ENCODE results near the gene KCNMB4.

DNA sequence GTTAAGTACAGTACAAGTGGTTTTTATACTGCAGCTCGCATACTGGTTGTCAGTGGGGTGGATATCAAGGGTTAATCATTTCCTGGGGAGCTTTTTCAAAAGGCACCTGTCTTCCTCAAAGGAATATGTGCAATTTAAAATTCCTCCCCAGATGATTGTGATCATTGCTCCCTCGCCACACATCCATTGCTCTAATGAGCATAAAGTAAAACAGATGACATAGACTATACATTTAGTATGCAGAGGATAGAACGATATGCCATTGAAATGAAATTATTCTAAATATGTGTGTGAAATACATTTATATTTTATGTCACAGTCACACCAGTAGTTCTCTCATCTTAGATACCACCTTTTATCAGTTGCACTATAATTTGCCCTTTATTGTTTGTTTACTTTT lies 36.4 kb upstream of the KCNMB4 start:
- TF ChIP-seq, protein P1, sequence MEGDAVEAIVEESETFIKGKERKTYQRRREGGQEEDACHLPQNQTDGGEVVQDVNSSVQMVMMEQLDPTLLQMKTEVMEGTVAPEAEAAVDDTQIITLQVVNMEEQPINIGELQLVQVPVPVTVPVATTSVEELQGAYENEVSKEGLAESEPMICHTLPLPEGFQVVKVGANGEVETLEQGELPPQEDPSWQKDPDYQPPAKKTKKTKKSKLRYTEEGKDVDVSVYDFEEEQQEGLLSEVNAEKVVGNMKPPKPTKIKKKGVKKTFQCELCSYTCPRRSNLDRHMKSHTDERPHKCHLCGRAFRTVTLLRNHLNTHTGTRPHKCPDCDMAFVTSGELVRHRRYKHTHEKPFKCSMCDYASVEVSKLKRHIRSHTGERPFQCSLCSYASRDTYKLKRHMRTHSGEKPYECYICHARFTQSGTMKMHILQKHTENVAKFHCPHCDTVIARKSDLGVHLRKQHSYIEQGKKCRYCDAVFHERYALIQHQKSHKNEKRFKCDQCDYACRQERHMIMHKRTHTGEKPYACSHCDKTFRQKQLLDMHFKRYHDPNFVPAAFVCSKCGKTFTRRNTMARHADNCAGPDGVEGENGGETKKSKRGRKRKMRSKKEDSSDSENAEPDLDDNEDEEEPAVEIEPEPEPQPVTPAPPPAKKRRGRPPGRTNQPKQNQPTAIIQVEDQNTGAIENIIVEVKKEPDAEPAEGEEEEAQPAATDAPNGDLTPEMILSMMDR (conservative IDR thresholded peaks at IDR 0.05; ENCODE audit: low read depth, low read length) = no peak
- TF ChIP-seq EZH2 (IDR thresholded peaks at IDR 0.05; ENCODE audit: low read length, unreplicated experiment) = no peak
- TF ChIP-seq EZH2phosphoT487 (IDR thresholded peaks at IDR 0.05; ENCODE audit: borderline replicate concordance, low read length) = no peak

Data from PC-3 (cell line).